Measurements from ENCODE around the gene GPR160.

Gene GPR160

DNA sequence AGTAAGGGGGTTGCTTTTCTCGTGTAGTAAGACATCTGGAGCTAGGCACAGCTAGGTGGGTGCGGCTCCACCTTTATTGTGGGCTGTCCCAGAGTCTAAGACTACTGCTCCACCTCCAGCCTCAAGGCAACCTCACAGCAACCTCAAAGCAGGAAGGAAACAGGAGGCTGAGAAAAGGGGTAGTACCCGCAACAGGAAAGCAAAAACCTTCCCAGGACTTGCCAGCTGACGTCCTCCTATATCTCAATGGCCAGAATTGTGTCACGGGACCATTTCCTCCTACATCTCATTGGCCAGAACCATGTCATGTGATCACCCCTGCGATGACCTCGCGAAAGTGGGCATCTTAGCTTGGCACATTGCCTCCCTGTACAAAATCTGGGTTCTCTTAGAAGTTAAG, 4.3 kb upstream of the GPR160 start:
- no peaks in the 10 kb centered on the region for H3K27me3 ChIP-seq (ENCODE audit: control insufficient read depth, insufficient read depth, low read length)
- no peaks in the 10 kb centered on the region for H3K36me3 ChIP-seq (ENCODE audit: control insufficient read depth, insufficient read depth, low read length)
- no peaks in the 10 kb centered on the region for H3K9me3 ChIP-seq (ENCODE audit: control insufficient read depth, insufficient read depth, low read length)
- no peaks in the 10 kb centered on the region for H3K4me1 ChIP-seq (ENCODE audit: control insufficient read depth, insufficient read depth, low read length)
- H3K4me3 ChIP-seq (ENCODE audit: low read depth, low read length), result no peak overlapping the region
- no peak overlapping the region for H3K9ac ChIP-seq (ENCODE audit: low read depth, low read length)

DNA sequence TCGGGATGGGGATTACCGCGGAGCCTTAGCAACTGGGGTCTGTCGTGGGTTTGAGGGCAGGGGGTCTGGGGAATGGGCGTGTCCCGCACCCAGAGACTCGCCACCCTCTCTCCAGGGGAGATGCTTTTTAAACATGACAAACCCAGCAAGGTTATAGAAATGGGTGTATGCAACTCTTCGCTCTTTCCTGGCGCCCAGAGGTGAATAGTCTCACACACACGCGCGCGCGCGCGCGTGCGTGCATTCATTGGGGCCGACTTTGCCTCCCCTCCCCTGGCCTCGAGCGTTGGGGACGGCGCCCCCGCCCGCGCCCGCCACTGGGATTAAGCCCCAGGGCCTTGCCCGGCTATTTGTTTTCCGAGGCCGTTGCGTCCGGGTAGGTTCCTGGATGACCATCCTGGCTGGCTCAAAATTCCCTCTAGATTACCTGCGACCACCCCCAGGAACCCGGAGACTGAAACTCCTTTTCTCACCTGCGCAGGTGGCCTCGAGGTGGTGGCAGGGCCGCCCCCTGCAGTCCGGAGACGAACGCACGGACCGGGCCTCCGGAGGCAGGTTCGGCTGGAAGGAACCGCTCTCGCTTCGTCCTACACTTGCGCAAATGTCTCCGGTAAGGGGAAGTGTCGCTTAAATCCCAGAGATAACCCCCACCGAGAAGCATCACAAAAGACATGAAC, 777 bp downstream of the GPR160 start:
- H3K27me3 ChIP-seq (ENCODE audit: control insufficient read depth, insufficient read depth, low read length), result no peaks in the 10 kb centered on the region
- peaks cover 4% of the 10 kb centered on the region for H3K4me1 ChIP-seq (ENCODE audit: control insufficient read depth, insufficient read depth, low read length)
- peak overlapping the region; percentile 81 for H3K4me3 ChIP-seq (ENCODE audit: low read depth, low read length)
- H3K36me3 ChIP-seq (ENCODE audit: control insufficient read depth, insufficient read depth, low read length), result no peaks in the 10 kb centered on the region
- no peaks in the 10 kb centered on the region for H3K9me3 ChIP-seq (ENCODE audit: control insufficient read depth, insufficient read depth, low read length)
- H3K9ac ChIP-seq (ENCODE audit: low read depth, low read length), result peak overlapping the region; percentile 54

DNA sequence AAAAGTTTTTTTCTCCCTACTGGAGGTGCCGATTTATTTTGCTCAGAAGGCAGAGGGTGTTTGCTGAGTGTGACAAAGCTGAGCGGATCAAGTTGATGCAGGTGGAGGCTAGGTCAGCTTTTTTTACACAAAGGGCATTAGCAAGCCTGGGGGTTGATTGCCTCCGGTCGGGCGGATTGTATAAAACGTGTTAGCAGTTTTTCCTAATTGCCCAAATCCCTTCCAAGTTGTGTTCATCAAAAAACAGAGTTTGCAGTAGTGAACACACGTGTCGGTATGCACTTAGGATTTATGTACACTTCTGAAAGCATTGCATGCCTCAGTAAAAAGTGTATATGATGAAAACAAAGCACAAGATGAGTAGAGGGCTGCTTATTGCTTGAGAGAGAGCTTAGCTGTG, 2.6 kb downstream of the GPR160 start:
- Histone ChIP-seq H3K9me3 (ENCODE audit: control insufficient read depth, insufficient read depth, low read length) (no peaks in the 10 kb centered on the region), H3K4me1 (ENCODE audit: control insufficient read depth, insufficient read depth, low read length) (peaks cover 4% of the 10 kb centered on the region), H3K9ac (ENCODE audit: low read depth, low read length) (no peak overlapping the region), H3K4me3 (ENCODE audit: low read depth, low read length) (peak overlapping the region; percentile 24), H3K27me3 (ENCODE audit: control insufficient read depth, insufficient read depth, low read length) (no peaks in the 10 kb centered on the region), H3K36me3 (ENCODE audit: control insufficient read depth, insufficient read depth, low read length) (no peaks in the 10 kb centered on the region)

DNA sequence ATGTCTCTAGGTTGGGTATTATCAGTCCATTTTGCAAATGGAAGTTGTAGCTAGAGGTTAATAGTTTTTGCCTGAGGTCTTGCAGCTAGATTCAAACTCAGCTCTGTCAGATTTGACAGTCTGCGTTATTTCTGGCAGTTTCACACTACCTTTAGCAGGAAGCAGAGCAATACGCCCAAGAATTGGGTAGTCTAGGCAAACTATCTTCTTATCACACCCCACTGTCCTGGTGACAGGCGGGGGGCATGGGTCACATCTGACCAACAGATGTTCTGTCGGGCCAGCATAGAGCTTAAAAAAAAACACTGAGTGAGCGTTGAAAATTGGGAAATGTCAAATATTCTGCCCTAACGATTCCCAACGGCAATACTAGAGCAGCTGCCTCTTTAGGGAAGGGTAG, 5.7 kb downstream of the GPR160 start:
- Histone ChIP-seq H3K27me3 (ENCODE audit: control insufficient read depth, insufficient read depth, low read length) (no peaks in the 10 kb centered on the region), H3K36me3 (ENCODE audit: control insufficient read depth, insufficient read depth, low read length) (no peaks in the 10 kb centered on the region), H3K9me3 (ENCODE audit: control insufficient read depth, insufficient read depth, low read length) (no peaks in the 10 kb centered on the region), H3K4me3 (ENCODE audit: low read depth, low read length) (no peak overlapping the region), H3K4me1 (ENCODE audit: control insufficient read depth, insufficient read depth, low read length) (peaks cover 4% of the 10 kb centered on the region), H3K9ac (ENCODE audit: low read depth, low read length) (no peak overlapping the region)

DNA sequence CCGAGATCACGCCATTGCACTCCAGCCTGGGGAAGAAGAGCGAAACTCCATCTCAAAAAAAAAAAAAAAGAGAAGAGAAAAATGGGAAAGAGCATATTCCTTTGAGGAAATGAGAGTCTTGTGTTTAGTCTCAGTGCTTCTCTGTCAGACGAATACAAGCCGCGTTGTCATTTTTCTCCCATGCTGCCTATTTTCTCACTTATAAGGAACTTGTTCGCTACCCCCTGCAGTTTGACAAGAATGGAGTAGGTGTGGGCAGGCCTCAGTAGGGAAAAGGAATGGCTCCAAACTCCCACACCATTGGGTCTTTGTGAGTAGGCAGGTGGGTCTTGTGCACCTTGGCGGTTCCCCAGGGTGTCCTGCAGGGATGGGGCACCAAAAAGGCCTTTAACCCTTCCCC, 6.5 kb downstream of the GPR160 start:
- Histone ChIP-seq H3K9ac (ENCODE audit: low read depth, low read length) (no peak overlapping the region), H3K27me3 (ENCODE audit: control insufficient read depth, insufficient read depth, low read length) (no peaks in the 10 kb centered on the region), H3K9me3 (ENCODE audit: control insufficient read depth, insufficient read depth, low read length) (no peaks in the 10 kb centered on the region), H3K36me3 (ENCODE audit: control insufficient read depth, insufficient read depth, low read length) (no peaks in the 10 kb centered on the region), H3K4me3 (ENCODE audit: low read depth, low read length) (no peak overlapping the region), H3K4me1 (ENCODE audit: control insufficient read depth, insufficient read depth, low read length) (peaks cover 4% of the 10 kb centered on the region)

DNA sequence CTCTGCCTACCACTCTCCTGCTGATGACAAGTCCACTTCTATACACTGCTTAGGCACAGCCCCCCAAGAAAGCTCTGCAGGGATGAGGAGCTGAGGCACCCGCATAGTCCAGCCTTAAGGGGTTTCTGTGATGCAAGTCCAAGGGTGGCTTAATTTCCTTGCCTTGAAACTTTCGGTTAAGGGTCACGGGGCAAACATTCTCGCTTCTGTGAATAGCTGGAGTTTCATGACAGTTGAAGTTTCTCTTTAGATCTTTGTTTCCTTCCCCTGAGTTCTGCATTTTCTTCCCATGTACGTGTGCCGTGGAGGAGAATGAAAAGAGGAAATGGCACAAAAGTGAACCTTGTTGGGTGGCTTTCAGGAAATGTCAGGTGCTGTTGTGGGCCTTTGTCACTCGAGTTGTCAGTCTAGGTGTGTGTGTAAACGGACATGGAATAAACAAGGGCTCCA, 7.0 kb downstream of the GPR160 start:
- H3K9ac ChIP-seq (ENCODE audit: low read depth, low read length), result no peak overlapping the region
- peaks cover 4% of the 10 kb centered on the region for H3K4me1 ChIP-seq (ENCODE audit: control insufficient read depth, insufficient read depth, low read length)
- no peaks in the 10 kb centered on the region for H3K36me3 ChIP-seq (ENCODE audit: control insufficient read depth, insufficient read depth, low read length)

DNA sequence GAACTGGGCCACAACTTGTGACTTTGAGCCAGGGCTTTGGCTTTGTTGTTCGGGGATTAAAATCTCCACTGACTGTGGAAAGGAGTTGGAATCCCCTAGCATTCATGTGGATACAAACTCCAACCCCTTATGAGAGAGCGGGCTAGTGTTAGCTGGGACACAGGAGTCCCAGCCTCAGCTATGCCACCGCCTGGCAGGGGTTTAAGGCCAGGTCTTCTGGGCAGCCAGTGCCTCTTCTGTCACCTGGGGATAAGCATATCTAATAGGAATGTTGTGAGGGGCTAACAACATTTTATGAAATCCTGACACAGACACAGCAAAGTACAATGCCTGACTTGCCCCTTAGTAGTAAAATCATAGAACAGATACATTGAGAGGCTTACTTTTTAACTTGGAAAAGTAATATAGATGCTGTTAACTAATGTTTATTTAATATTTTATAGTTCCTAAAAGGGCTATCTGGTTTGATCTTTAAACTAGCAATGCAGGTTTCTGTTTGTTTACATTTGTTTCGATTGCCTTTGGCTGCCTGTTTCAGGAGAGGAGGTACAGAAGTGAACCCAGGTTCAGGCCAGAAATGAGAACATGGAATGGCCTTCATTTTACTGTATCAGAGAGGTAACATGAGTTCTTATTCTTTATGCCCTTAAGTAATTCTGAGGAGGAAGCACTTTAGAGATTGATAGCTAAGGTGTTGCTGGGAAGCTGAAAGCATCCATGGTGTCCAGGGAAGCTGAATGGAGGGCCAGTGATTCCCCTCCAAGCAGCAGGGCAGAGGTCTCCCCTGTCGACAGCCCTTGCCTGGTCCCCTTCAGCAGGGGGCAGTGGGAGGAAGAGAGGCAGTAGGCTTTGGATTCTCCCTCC, 8.7 kb downstream of the GPR160 start:
- H3K4me1 ChIP-seq (ENCODE audit: control insufficient read depth, insufficient read depth, low read length), result no peaks in the 10 kb centered on the region
- no peak overlapping the region for H3K4me3 ChIP-seq (ENCODE audit: low read depth, low read length)
- H3K9me3 ChIP-seq (ENCODE audit: control insufficient read depth, insufficient read depth, low read length), result no peaks in the 10 kb centered on the region
- H3K9ac ChIP-seq (ENCODE audit: low read depth, low read length), result no peak overlapping the region
- H3K36me3 ChIP-seq (ENCODE audit: control insufficient read depth, insufficient read depth, low read length), result no peaks in the 10 kb centered on the region
- H3K27me3 ChIP-seq (ENCODE audit: control insufficient read depth, insufficient read depth, low read length), result no peaks in the 10 kb centered on the region

More for the DNA sequence above, 7.0 kb downstream of the GPR160 start:
- H3K4me3 ChIP-seq (ENCODE audit: low read depth, low read length), result no peak overlapping the region
- no peaks in the 10 kb centered on the region for H3K9me3 ChIP-seq (ENCODE audit: control insufficient read depth, insufficient read depth, low read length)
- no peaks in the 10 kb centered on the region for H3K27me3 ChIP-seq (ENCODE audit: control insufficient read depth, insufficient read depth, low read length)

DNA sequence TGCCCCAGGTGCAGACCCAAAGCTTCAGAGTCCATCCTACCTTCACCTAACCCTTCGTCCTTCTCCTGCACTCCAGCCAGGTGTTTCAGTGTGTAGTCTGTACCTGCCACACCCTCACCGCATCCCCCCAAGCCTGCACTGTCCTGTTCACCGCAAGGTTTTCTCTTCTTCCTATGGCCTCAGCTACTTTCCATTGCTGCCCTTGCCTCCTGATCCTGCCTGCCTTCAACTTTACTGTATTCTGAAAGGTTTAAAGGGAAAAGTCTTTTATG, 9.3 kb downstream of the GPR160 start:
- Histone ChIP-seq H3K4me1 (ENCODE audit: control insufficient read depth, insufficient read depth, low read length) (no peaks in the 10 kb centered on the region), H3K9ac (ENCODE audit: low read depth, low read length) (no peak overlapping the region), H3K4me3 (ENCODE audit: low read depth, low read length) (no peak overlapping the region), H3K9me3 (ENCODE audit: control insufficient read depth, insufficient read depth, low read length) (no peaks in the 10 kb centered on the region), H3K27me3 (ENCODE audit: control insufficient read depth, insufficient read depth, low read length) (no peaks in the 10 kb centered on the region), H3K36me3 (ENCODE audit: control insufficient read depth, insufficient read depth, low read length) (no peaks in the 10 kb centered on the region)

DNA sequence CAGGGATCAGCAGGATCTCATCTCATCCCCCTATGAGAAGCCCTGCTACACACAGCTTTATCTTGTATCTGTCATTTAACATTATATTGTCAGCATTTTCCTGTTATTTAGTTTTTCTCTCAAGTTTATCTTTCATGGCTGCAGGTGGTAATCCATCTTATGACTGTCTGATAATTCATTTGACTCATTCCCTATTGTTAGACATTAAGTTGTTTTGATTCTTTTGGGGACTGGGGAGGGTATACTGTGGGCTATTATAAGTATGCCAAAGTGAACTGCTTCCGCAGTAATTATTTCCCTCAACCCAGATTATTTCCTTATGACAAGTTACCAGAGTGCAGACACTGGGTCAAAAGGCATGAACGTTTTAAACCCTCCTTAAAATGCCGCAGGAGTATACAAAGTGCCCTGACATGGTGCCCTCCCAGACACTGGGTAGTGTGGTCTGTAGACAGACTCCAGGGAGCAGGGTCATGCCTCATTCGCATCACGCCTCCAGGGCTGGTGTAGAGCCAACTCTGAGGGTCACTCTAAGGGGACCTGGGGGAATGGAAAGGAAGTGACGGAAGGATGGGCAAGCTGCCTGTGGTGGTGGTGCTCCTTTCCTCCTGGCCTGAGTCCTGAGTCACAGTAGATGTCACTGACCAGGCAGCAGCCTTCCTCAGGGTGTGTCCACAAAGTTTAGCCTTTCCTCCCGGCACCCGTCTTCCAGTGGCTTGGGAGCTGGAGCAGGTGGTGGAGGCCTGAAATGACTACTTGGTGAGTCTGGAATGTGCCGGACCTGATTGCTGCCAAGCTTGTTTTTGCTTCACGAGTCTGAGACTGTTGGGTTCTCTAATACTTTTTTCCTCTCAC, 11.6 kb downstream of the GPR160 start:
- H3K27me3 ChIP-seq (ENCODE audit: control insufficient read depth, insufficient read depth, low read length), result no peaks in the 10 kb centered on the region
- H3K9me3 ChIP-seq (ENCODE audit: control insufficient read depth, insufficient read depth, low read length), result no peaks in the 10 kb centered on the region
- no peak overlapping the region for H3K4me3 ChIP-seq (ENCODE audit: low read depth, low read length)
- H3K9ac ChIP-seq (ENCODE audit: low read depth, low read length), result no peak overlapping the region
- H3K36me3 ChIP-seq (ENCODE audit: control insufficient read depth, insufficient read depth, low read length), result no peaks in the 10 kb centered on the region
- no peaks in the 10 kb centered on the region for H3K4me1 ChIP-seq (ENCODE audit: control insufficient read depth, insufficient read depth, low read length)

DNA sequence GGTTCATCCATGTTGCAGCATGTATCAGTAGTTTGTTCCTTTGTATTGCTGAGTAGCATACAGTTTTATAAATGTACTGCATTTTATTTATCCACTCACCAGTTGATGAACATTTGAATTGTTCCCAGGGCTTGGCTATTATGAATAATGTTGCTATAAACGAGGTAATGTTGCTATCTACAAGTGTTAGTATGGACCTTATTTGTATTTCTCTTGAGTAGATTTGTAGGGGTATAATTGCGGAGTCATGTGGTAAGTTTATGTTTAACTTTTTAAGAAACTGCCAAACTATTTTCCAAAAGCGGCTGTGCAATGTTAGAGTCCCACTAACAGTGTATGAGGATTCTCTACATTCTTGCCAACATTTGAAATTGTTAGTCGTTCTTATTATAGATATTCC, 13.0 kb downstream of the GPR160 start:
- Histone ChIP-seq H3K4me3 (ENCODE audit: low read depth, low read length) (no peak overlapping the region), H3K36me3 (ENCODE audit: control insufficient read depth, insufficient read depth, low read length) (no peaks in the 10 kb centered on the region), H3K4me1 (ENCODE audit: control insufficient read depth, insufficient read depth, low read length) (no peaks in the 10 kb centered on the region)

DNA sequence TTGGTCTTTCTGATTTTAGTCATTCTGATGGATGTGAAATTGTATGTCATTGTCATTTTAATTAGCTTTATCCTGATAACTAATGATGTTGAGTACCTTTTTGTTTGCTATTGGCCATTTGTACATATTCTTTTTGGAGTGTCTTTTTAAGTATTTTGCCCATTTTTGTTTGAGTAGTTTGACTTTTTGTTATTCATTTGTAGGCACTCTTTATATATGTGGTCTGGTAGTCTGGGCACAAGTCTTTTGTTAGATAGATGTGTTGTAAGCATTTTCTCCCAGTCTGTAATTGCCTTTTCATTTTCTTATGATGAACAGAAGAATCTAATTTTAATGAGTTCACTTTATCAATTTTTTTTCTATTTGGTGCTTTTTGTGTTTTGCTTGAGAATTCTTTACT, 14.6 kb downstream of the GPR160 start:
- Histone ChIP-seq H3K9me3 (ENCODE audit: control insufficient read depth, insufficient read depth, low read length) (no peaks in the 10 kb centered on the region), H3K4me3 (ENCODE audit: low read depth, low read length) (no peak overlapping the region), H3K27me3 (ENCODE audit: control insufficient read depth, insufficient read depth, low read length) (no peaks in the 10 kb centered on the region), H3K4me1 (ENCODE audit: control insufficient read depth, insufficient read depth, low read length) (no peaks in the 10 kb centered on the region), H3K9ac (ENCODE audit: low read depth, low read length) (no peak overlapping the region), H3K36me3 (ENCODE audit: control insufficient read depth, insufficient read depth, low read length) (no peaks in the 10 kb centered on the region)

More for the DNA sequence above, 13.0 kb downstream of the GPR160 start:
- H3K9ac ChIP-seq (ENCODE audit: low read depth, low read length), result no peak overlapping the region
- no peaks in the 10 kb centered on the region for H3K9me3 ChIP-seq (ENCODE audit: control insufficient read depth, insufficient read depth, low read length)
- H3K27me3 ChIP-seq (ENCODE audit: control insufficient read depth, insufficient read depth, low read length), result no peaks in the 10 kb centered on the region

Data from iPS-15b (cell line).